Endothelial cell of umbilical vein (primary cell): ENCODE results near the gene TBCD. TPM values are rescaled to one million over a fixed set of nuclear protein-coding genes. Genes with fewer than 3 reads are reported as not detected.

Experiments
- BruUV-seq: library from RNA; stranded (reverse); fragments of 400-500 nt; replicated peaks from 2 replicates; lab custom pipeline; 2021; lab: Mats Ljungman, UMichigan
- CTCF ChIA-PET: fragments of 300-600, 350-600 bp; sonication (Branson Sonifier 250); formaldehyde crosslinking; loops from one replicate; lab custom pipeline; 2021; ENCODE audit warnings: antibody characterized with exemption, inconsistent platforms; lab: Charles Lee
- POLR2A ChIA-PET: fragments of 300-600, 350-600 bp; sonication (Branson Sonifier 250); formaldehyde crosslinking; loops from one replicate; lab custom pipeline; 2021; ENCODE audit warnings: antibody characterized with exemption, inconsistent platforms; lab: Charles Lee
- DNase-seq: peaks from one replicate; pipeline ENCODE4 v3.0.0-alpha.2; 2011; ENCODE audit warnings: low read depth, low spot score
- FAIRE-seq: peaks from 2 replicates; lab custom pipeline; 2011; peaks lifted over from hg19 to GRCh38; lab: Jason Lieb, UNC
- H2AFZ ChIP-seq: 2 replicates; pipeline ENCODE4 v1.6.0; 2012; ENCODE audit warnings: low read depth, low read length, control low read depth, inconsistent platforms
- H3K27ac ChIP-seq: 2 replicates; pipeline ENCODE4 v1.5.1; 2011; ENCODE audit warnings: low read depth, mild to moderate bottlenecking, control low read depth, low read length, moderate library complexity; ENCODE audit not compliant: insufficient read depth
- H3K27me3 ChIP-seq, 2 experiments: 2 replicates each; pipeline versions ENCODE4 v1.6.0 to v1.6.1; 2011; ENCODE audit warnings: low read length in 2 of 2, mixed read lengths in 1 of 2; ENCODE audit not compliant: control insufficient read depth in 2 of 2, insufficient read depth in 2 of 2
- H3K36me3 ChIP-seq, 2 experiments: 2 replicates in 1 of 2; 3 replicates in 1 of 2; pipeline ENCODE4 v1.5.1; 2011; ENCODE audit warnings: low read length in 2 of 2, mild to moderate bottlenecking in 1 of 2, moderate library complexity in 1 of 2; ENCODE audit not compliant: control insufficient read depth in 2 of 2, insufficient read depth in 2 of 2; ENCODE audit errors: extremely low read depth in 1 of 2
- H3K4me1 ChIP-seq: 3 replicates; pipeline ENCODE4 v1.5.1; 2011; ENCODE audit warnings: mild to moderate bottlenecking, low read length; ENCODE audit not compliant: control insufficient read depth, insufficient read depth; ENCODE audit errors: extremely low read depth
- H3K4me2 ChIP-seq: 2 replicates; pipeline ENCODE4 v1.6.1; 2011; ENCODE audit warnings: low read length, control low read depth, mixed read lengths; ENCODE audit not compliant: insufficient read depth
- H3K4me3 ChIP-seq, 3 experiments: fragments of 200-600 bp in 1 of 3; sonication (generic), shearing (Covaris generic) in 1 of 3; replicated peaks in 1 of 3; 2 replicates each; pipeline ENCODE4 v1.5.1; 2011 to 2016; ENCODE audit warnings: control low read depth in 3 of 3, low read length in 3 of 3, mild to moderate bottlenecking in 2 of 3, inconsistent platforms in 1 of 3, low read depth in 1 of 3, moderate library complexity in 1 of 3; ENCODE audit not compliant: insufficient read depth in 1 of 3
- H3K79me2 ChIP-seq: 2 replicates; pipeline ENCODE4 v1.6.0; 2012; ENCODE audit warnings: low read length, inconsistent platforms; ENCODE audit not compliant: control insufficient read depth, insufficient read depth
- H3K9ac ChIP-seq: replicated peaks from 2 replicates; pipeline ENCODE3; 2011; ENCODE audit warnings: low read length, control low read depth; ENCODE audit not compliant: insufficient read depth; ENCODE audit errors: extremely low read depth
- H3K9me1 ChIP-seq: replicated peaks from 3 replicates; pipeline ENCODE4 v1.6.0; 2011; ENCODE audit warnings: mild to moderate bottlenecking, low read length; ENCODE audit not compliant: control insufficient read depth, insufficient read depth; ENCODE audit errors: extremely low read depth
- H3K9me3 ChIP-seq: replicated peaks from 2 replicates; pipeline ENCODE4 v1.5.1; 2012; ENCODE audit warnings: low read length, inconsistent platforms; ENCODE audit not compliant: control insufficient read depth, insufficient read depth
- H4K20me1 ChIP-seq: replicated peaks from 2 replicates; pipeline ENCODE3; 2011; ENCODE audit warnings: mild to moderate bottlenecking, low read length; ENCODE audit not compliant: control insufficient read depth, insufficient read depth; ENCODE audit errors: extremely low read depth
- EZH2 ChIP-seq: IDR thresholded peaks from 2 replicates; pipeline ENCODE4 v1.6.1; 2012; ENCODE audit warnings: borderline replicate concordance, low read depth, mild to moderate bottlenecking, moderate library complexity, low read length, inconsistent platforms; ENCODE audit not compliant: severe bottlenecking
- FOS ChIP-seq: IDR thresholded peaks from 2 replicates; pipeline ENCODE4 v1.6.1; 2011; ENCODE audit warnings: mild to moderate bottlenecking, low read length, moderate library complexity, borderline replicate concordance; ENCODE audit not compliant: insufficient read depth
- GATA2 ChIP-seq: IDR thresholded peaks from 2 replicates; pipeline ENCODE4 v1.7.0; 2011; ENCODE audit warnings: low read depth, mild to moderate bottlenecking, moderate library complexity, mixed read lengths, low read length; ENCODE audit not compliant: insufficient read length, insufficient read depth
- JUN ChIP-seq: IDR thresholded peaks from 2 replicates; pipeline ENCODE4 v1.6.1; 2011; ENCODE audit warnings: borderline replicate concordance, low read depth; ENCODE audit not compliant: insufficient read length, insufficient read depth
- MYC ChIP-seq: IDR thresholded peaks from one replicate; pipeline ENCODE4 v1.6.1; 2011; ENCODE audit warnings: mild to moderate bottlenecking, low read depth, low read length
- POLR2A ChIP-seq: IDR thresholded peaks from 2 replicates; pipeline ENCODE4 v1.6.1; 2012; ENCODE audit warnings: low read depth, mild to moderate bottlenecking, control low read depth, low read length
- POLR2AphosphoS5 ChIP-seq: IDR thresholded peaks from 2 replicates; pipeline ENCODE4 v1.6.1; 2012; ENCODE audit warnings: low read depth, mild to moderate bottlenecking, control low read depth, low read length, moderate library complexity; ENCODE audit not compliant: insufficient read depth
- dilution Hi-C: fragments of 300-500 bp; cut with MboI; formaldehyde crosslinking; loops from one replicate; pipeline ENCODE4 v1.15.0; 2019; ENCODE audit warnings: low sequenced_read_pairs; ENCODE audit not compliant: extremely low pct_ligation_motif_present
- intact Hi-C: fragments of 100-400 bp; cut with micrococcal nuclease; formaldehyde crosslinking; loops from one replicate; pipeline ENCODE4 v1.10.0; 2022
- polyA plus RNA-seq, 4 experiments: library from polyadenylated mRNA; depleted of rRNA in 3 of 4; stranded (reverse) in 3 of 4; unstranded in 1 of 4; fragments of >200 nt; gene quantifications; 2 replicates each; pipeline versions ENCODE4 v1.2.1 to v1.2.3, GENCODE V29; 2011 to 2012; ENCODE audit warnings: missing spikeins in 1 of 4
- total RNA-seq: library from RNA; stranded (reverse); gene quantifications from 2 replicates; pipeline ENCODE4 v1.2.3, GENCODE V29; 2021
- TF ChIP-seq, protein P1 (sequence below): IDR thresholded peaks from 2 replicates; pipeline ENCODE4 v1.6.1; 2011; ENCODE audit not compliant: insufficient read depth, insufficient read length
- TF ChIP-seq, protein P2 (sequence below), 2 donors: IDR thresholded peaks; 1 replicate in 1 of 2; 2 replicates in 1 of 2; pipeline ENCODE4 v1.5.1; 2011; ENCODE audit warnings: low read length in 2 of 2, mild to moderate bottlenecking in 2 of 2, moderate library complexity in 2 of 2, control low read depth in 1 of 2, inconsistent platforms in 1 of 2, low read depth in 1 of 2; ENCODE audit not compliant: insufficient read depth in 1 of 2; ENCODE audit errors: extremely low read depth in 1 of 2

The TBCD gene
- total and polyA plus RNA-seq, 2 donors (not counting 3 experiments of a cell fraction or from before 2014, with no cell fraction given): 121 to 145 TPM

DNA sequence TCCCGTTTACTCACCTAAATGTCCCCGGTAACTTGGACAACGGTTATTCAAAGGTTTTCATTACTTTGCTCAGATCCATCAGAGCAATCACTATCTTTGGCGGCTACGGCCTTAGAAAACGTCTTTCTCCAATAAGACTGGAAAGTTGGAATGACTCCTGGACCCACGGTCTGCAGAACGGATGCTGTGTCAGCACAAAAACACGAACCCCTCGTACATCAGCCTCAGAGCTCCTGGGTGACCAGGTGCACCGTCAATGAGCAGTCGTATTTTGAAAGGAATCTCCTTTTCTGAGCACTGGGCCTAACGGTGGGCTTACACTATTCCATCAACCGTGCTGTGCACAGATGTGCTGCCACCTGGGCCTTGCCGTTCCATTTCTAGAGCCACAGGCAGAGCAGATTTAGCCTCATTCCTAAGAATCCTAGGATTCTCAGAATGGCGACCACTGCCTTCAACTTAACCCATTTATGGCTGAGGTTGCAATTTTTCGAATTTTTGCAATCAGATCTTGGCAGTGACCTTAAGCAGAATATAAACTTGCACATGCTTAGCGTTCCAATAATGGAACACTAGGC is 198.7 kb downstream of the TBCD start:
- H3K79me2 ChIP-seq: no peaks in the 10 kb centered on the region
- no TSS peak for BruUV-seq
- ChIA-PET CTCF (no interaction called here), POLR2A (no interaction called here)
- no peak overlapping the region for H3K27ac ChIP-seq
- dilution Hi-C loops (no loop called here), intact Hi-C loops (no loop called here)
- no peak overlapping the region for H3K4me3 ChIP-seq
- no peak overlapping the region for H3K9ac ChIP-seq
- no peaks in the 10 kb centered on the region for H3K9me3 ChIP-seq
- no peak overlapping the region for H3K4me2 ChIP-seq
- peak; percentile 31 for FAIRE-seq
- no peaks in the 10 kb centered on the region for H4K20me1 ChIP-seq
- no peak overlapping the region for H2AFZ ChIP-seq
- no peaks in the 10 kb centered on the region for H3K36me3 ChIP-seq
- no peaks in the 10 kb centered on the region for H3K27me3 ChIP-seq
- no peaks in the 10 kb centered on the region for H3K4me1 ChIP-seq
- H3K9me1 ChIP-seq: no peaks in the 10 kb centered on the region
- DNase-seq: no peak
- TF ChIP-seq POLR2AphosphoS5: no peak
- TF ChIP-seq MYC: no peak
- TF ChIP-seq EZH2: no peak
- TF ChIP-seq, protein P1, sequence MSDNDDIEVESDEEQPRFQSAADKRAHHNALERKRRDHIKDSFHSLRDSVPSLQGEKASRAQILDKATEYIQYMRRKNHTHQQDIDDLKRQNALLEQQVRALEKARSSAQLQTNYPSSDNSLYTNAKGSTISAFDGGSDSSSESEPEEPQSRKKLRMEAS: no peak
- no peak for TF ChIP-seq GATA2
- no peak for TF ChIP-seq JUN
- TF ChIP-seq, protein P2, sequence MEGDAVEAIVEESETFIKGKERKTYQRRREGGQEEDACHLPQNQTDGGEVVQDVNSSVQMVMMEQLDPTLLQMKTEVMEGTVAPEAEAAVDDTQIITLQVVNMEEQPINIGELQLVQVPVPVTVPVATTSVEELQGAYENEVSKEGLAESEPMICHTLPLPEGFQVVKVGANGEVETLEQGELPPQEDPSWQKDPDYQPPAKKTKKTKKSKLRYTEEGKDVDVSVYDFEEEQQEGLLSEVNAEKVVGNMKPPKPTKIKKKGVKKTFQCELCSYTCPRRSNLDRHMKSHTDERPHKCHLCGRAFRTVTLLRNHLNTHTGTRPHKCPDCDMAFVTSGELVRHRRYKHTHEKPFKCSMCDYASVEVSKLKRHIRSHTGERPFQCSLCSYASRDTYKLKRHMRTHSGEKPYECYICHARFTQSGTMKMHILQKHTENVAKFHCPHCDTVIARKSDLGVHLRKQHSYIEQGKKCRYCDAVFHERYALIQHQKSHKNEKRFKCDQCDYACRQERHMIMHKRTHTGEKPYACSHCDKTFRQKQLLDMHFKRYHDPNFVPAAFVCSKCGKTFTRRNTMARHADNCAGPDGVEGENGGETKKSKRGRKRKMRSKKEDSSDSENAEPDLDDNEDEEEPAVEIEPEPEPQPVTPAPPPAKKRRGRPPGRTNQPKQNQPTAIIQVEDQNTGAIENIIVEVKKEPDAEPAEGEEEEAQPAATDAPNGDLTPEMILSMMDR (IDR thresholded peaks at IDR 0.05; ENCODE audit: extremely low read depth in 1 of 2, insufficient read depth in 1 of 2, low read depth in 1 of 2, low read length in 2 of 2): no peak
- no peak for TF ChIP-seq POLR2A
- TF ChIP-seq FOS: no peak
